ENCODE data around the gene ARHGEF4. TPM values are rescaled to one million over a fixed set of nuclear protein-coding genes. Genes with fewer than 3 reads are reported as not detected.

Gene ARHGEF4
- total and polyA plus RNA-seq, 2 experiments from 2014 or later = 4.6 to 16.6 TPM

GRCh38 chr2:130826419-130826818 is 10.3 kb upstream of the ARHGEF4 start (continued):
- TF ChIP-seq, protein P1, sequence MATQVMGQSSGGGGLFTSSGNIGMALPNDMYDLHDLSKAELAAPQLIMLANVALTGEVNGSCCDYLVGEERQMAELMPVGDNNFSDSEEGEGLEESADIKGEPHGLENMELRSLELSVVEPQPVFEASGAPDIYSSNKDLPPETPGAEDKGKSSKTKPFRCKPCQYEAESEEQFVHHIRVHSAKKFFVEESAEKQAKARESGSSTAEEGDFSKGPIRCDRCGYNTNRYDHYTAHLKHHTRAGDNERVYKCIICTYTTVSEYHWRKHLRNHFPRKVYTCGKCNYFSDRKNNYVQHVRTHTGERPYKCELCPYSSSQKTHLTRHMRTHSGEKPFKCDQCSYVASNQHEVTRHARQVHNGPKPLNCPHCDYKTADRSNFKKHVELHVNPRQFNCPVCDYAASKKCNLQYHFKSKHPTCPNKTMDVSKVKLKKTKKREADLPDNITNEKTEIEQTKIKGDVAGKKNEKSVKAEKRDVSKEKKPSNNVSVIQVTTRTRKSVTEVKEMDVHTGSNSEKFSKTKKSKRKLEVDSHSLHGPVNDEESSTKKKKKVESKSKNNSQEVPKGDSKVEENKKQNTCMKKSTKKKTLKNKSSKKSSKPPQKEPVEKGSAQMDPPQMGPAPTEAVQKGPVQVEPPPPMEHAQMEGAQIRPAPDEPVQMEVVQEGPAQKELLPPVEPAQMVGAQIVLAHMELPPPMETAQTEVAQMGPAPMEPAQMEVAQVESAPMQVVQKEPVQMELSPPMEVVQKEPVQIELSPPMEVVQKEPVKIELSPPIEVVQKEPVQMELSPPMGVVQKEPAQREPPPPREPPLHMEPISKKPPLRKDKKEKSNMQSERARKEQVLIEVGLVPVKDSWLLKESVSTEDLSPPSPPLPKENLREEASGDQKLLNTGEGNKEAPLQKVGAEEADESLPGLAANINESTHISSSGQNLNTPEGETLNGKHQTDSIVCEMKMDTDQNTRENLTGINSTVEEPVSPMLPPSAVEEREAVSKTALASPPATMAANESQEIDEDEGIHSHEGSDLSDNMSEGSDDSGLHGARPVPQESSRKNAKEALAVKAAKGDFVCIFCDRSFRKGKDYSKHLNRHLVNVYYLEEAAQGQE (IDR thresholded peaks at IDR 0.05; ENCODE audit: unreplicated experiment) = no peak
- TF ChIP-seq POLR2AphosphoS5 (IDR thresholded peaks at IDR 0.05; ENCODE audit: low read depth) (no peak), NANOG (IDR thresholded peaks at IDR 0.05; ENCODE audit: borderline replicate concordance) (no peak), STAT1 (IDR thresholded peaks at IDR 0.05; ENCODE audit: unreplicated experiment) (no peak), CREB1 (CRISPR knock-in tag; IDR thresholded peaks at IDR 0.05; ENCODE audit: low read depth) (no peak)
- TF ChIP-seq, protein P2, sequence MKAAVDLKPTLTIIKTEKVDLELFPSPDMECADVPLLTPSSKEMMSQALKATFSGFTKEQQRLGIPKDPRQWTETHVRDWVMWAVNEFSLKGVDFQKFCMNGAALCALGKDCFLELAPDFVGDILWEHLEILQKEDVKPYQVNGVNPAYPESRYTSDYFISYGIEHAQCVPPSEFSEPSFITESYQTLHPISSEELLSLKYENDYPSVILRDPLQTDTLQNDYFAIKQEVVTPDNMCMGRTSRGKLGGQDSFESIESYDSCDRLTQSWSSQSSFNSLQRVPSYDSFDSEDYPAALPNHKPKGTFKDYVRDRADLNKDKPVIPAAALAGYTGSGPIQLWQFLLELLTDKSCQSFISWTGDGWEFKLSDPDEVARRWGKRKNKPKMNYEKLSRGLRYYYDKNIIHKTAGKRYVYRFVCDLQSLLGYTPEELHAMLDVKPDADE (IDR thresholded peaks at IDR 0.05) = no peak
- TF ChIP-seq, protein P3, sequence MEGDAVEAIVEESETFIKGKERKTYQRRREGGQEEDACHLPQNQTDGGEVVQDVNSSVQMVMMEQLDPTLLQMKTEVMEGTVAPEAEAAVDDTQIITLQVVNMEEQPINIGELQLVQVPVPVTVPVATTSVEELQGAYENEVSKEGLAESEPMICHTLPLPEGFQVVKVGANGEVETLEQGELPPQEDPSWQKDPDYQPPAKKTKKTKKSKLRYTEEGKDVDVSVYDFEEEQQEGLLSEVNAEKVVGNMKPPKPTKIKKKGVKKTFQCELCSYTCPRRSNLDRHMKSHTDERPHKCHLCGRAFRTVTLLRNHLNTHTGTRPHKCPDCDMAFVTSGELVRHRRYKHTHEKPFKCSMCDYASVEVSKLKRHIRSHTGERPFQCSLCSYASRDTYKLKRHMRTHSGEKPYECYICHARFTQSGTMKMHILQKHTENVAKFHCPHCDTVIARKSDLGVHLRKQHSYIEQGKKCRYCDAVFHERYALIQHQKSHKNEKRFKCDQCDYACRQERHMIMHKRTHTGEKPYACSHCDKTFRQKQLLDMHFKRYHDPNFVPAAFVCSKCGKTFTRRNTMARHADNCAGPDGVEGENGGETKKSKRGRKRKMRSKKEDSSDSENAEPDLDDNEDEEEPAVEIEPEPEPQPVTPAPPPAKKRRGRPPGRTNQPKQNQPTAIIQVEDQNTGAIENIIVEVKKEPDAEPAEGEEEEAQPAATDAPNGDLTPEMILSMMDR (conservative IDR thresholded peaks at IDR 0.05; ENCODE audit: low read depth in 2 of 2) = no peak

- Histone ChIP-seq H3K79me2 (replicated peaks; ENCODE audit: insufficient read depth) (no peaks in the 10 kb centered on the region), H2AFZ (peak overlapping the region; percentile 86; the same call in 1 of the 2 replicates), H3K27me3 (ENCODE audit: insufficient read depth) (no peaks in the 10 kb centered on the region), H3K4me3 (no peak overlapping the region), H3K4me2 (no peak overlapping the region), H3K27ac (ENCODE audit: low read depth) (no peak overlapping the region), H3K9me2 (ENCODE audit: insufficient read depth) (no peaks in the 10 kb centered on the region), H3K4me1 (ENCODE audit: insufficient read depth) (no peaks in the 10 kb centered on the region), H4K20me1 (replicated peaks; ENCODE audit: insufficient read depth) (no peaks in the 10 kb centered on the region), H3F3A (replicated peaks; ENCODE audit: low read depth) (no peaks in the 10 kb centered on the region), H3K36me3 (ENCODE audit: insufficient read depth) (no peaks in the 10 kb centered on the region)
- Mint-ChIP-seq H3K9me3 (no peaks in the 10 kb centered on the region), H3K4me1 (peaks cover 20% of the 10 kb centered on the region), H3K27ac (no peak overlapping the region), H3K4me3 (no peak overlapping the region), H3K36me3 (ENCODE audit: low read depth) (no peaks in the 10 kb centered on the region), H3K27me3 (ENCODE audit: insufficient read depth, low read depth, poor library complexity) (peaks cover 12% of the 10 kb centered on the region)
- DNase-seq (ENCODE audit: low spot score) (no peak), ATAC-seq (peak; percentile 53)
- TF ChIP-seq, protein P2 (IDR thresholded peaks at IDR 0.05) = no peak
- TF ChIP-seq, protein P3 (conservative IDR thresholded peaks at IDR 0.05; ENCODE audit: low read depth in 2 of 2) = no peak
- TF ChIP-seq EZH2 (IDR thresholded peaks at IDR 0.05; ENCODE audit: low read depth, unreplicated experiment) (no peak), CREB1 (CRISPR knock-in tag; IDR thresholded peaks at IDR 0.05; ENCODE audit: low read depth) (no peak), NANOG (IDR thresholded peaks at IDR 0.05; ENCODE audit: borderline replicate concordance) (no peak), ZNF331 (CRISPR knock-in tag; IDR thresholded peaks at IDR 0.05; ENCODE audit: low read depth) (no peak)
- TF ChIP-seq, protein P1 (IDR thresholded peaks at IDR 0.05; ENCODE audit: unreplicated experiment) = no peak
These were observed 9.8 kb upstream of the ARHGEF4 start for GRCh38 chr2:130826821-130827501.

Measured in GM23338 (cell line).